IPS-NIHi11 (cell line): Measurements from ENCODE around the gene SPOCD1.

Experiments
- DNase-seq: peaks from one replicate; pipeline ENCODE4 v3.0.0; 2012; ENCODE audit warnings: mixed read lengths, low spot score

The SPOCD1 gene

GRCh38 chr1:31799895-31800673 is 15.7 kb downstream of the SPOCD1 start:
- no peak for DNase-seq

- no peak for DNase-seq
Observed at GRCh38 chr1:31799196-31799894, 16.5 kb downstream of the SPOCD1 start.

GRCh38 chr1:31798433-31799195 is 17.2 kb downstream of the SPOCD1 start:
- DNase-seq = no peak

- no peak for DNase-seq
Observed at GRCh38 chr1:31798086-31798432, 17.8 kb downstream of the SPOCD1 start.

- no peak for DNase-seq
Observed at GRCh38 chr1:31797216-31797615, 18.6 kb downstream of the SPOCD1 start.

- no peak for DNase-seq
Observed at GRCh38 chr1:31796707-31797106, 19.1 kb downstream of the SPOCD1 start.

- DNase-seq = no peak
Observed at GRCh38 chr1:31795801-31796621, 19.8 kb downstream of the SPOCD1 start.

- no peak for DNase-seq
Observed at GRCh38 chr1:31795096-31795675, 20.6 kb downstream of the SPOCD1 start.

GRCh38 chr1:31793586-31794285 is 22.1 kb downstream of the SPOCD1 start:
- no peak for DNase-seq

- DNase-seq = no peak
Observed at GRCh38 chr1:31793086-31793485, 22.7 kb downstream of the SPOCD1 start.

- no peak for DNase-seq
Observed at GRCh38 chr1:31792541-31792940, 23.3 kb downstream of the SPOCD1 start.

GRCh38 chr1:31792116-31792515 is 23.7 kb downstream of the SPOCD1 start:
- DNase-seq = no peak

GRCh38 chr1:31791131-31791858 is 24.5 kb downstream of the SPOCD1 start:
- no peak for DNase-seq

GRCh38 chr1:31790641-31791091 is 25.2 kb downstream of the SPOCD1 start:
- no peak for DNase-seq

- no peak for DNase-seq
Observed at GRCh38 chr1:31790140-31790539, 25.7 kb downstream of the SPOCD1 start.

GRCh38 chr1:31789259-31790065 is 26.4 kb downstream of the SPOCD1 start:
- peak; percentile 99 for DNase-seq

GRCh38 chr1:31788825-31789256 is 27.0 kb downstream of the SPOCD1 start:
- DNase-seq = no peak

GRCh38 chr1:31788138-31788824 is 27.5 kb downstream of the SPOCD1 start:
- peak; percentile 94 for DNase-seq

- no peak for DNase-seq
Observed at GRCh38 chr1:31787786-31788137, 28.1 kb downstream of the SPOCD1 start.
